Suppressor macrophage treated with lipopolysaccharide for 1 hour (primary cell): ENCODE measurements around the gene HOXA1.

Experiments
- DNase-seq, 3 donors: peaks; one replicate each; pipeline ENCODE4 v3.0.0-alpha.2; 2020 to 2022

Gene HOXA1

GRCh38 chr7:27131390-27131819 lies 35.6 kb upstream of the HOXA1 start:
- no peak for DNase-seq

DNA sequence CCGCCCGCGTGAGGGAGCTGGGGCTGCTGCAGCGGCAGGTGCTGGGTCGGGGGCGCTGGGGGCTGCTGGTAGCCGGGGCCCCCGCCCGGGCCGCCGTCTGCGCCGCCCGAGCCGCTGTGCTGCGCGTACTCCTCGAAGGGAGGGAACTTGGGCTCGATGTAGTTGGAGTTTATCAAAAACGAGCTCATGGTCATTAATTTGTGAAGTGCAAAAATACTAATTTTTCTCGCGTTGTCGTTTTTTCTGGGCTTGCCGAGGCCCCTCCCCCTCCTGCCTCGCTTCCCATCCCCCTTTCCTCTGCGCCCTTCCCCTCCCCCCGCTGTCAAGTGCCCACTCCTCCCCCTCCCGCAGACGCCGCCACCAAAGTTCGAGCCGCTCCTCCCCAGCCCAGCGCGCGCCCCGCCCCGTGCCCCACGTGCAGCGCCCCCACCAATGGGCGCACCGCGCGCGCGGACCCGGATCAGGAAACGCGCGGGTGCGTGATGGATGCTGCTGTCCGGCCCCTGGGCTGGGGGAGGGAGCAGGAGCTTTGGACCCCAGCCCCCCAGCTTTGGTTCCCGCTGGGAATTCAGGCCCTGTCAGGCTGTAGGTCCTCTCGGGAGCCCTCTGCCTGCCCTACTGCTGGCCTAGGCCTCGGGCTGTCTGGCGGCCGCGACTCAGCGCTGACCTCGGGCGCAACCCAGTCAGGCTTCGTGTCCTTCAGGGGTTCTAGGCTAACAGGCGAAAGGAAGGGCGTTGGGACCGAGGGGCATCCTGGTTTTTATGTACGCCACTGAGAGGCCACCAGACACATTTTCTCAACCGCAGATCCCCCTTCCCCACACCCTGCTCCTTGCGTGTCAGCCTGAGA lies 35.0 kb upstream of the HOXA1 start, which contains the start of gene HOXA4:
Gene HOXA4 (minus strand): TSS at position 218 of the 850 bp plus-strand sequence. CDS start 24 bp downstream, at position 194.
- DNase-seq, result peak; percentile 73 to 95 (median 83)

GRCh38 chr7:27129729-27130539 lies 34.1 kb upstream of the HOXA1 start:
- DNase-seq, result peak in 1 of 3 donors; percentile 53

- DNase-seq, result no peak
Measured at GRCh38 chr7:27128776-27129728, 33.3 kb upstream of the HOXA1 start.

- DNase-seq, result no peak
Measured at GRCh38 chr7:27128034-27128433, 32.2 kb upstream of the HOXA1 start.

GRCh38 chr7:27126596-27127327 lies 31.0 kb upstream of the HOXA1 start:
- no peak for DNase-seq

DNA sequence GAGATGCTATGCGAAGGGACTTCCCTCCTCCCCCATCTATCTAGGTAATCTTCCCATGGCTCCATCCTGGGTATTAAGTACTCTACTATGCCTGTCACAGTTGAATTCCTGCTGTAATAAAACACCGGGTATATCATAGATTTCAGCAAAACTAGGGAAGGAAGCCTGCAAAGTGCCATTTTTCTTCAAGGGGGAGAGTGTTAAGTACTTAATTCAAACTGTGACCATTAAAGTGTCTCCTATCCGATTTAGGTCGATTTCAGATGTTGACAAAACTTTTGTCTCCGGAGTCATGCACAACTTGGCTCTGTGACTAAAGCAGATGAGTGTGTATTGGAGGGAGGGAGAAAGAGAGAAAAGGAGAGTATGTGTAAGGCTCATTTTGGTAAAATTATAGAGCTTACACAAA lies 30.2 kb upstream of the HOXA1 start:
- no peak for DNase-seq

GRCh38 chr7:27124902-27125689 lies 29.3 kb upstream of the HOXA1 start:
- no peak for DNase-seq

DNA sequence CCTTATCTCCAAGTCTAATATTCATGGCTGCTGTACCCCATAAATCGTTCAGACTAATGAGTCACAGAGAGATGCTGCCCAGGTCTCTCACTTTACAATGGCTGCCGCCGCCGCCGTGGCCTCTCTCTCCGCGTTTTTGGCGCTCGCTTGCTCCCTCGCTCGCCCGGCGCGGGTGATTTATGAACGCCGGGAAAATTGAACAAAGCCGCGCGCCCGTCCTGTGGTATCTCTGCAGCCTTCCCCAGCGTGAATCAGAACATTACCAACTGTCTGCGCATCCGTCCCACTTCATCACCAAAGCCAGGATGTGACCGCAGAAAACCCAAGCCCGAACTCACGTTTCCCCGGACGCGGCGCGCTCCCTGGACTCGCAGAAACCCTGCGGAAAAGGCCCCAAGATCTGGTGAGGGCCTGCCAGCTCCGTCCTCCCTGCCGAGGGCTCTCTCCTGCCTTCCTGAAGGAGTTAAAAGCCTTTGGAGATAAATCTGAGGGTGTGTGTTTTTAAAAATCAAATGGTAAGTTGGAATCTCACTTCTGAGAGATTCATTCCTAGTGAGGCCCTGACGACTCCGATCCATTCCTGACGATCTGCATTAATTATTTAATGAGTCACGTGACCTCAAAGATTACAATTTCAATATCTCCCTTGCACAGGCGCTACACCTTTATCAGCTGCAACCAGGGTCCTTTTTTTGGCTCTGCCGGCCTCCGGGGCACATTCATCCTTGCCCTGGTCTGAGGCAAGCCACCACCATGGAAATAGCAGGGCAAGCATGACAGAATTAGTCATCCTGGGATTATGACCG lies 28.5 kb upstream of the HOXA1 start:
- no peak for DNase-seq

DNA sequence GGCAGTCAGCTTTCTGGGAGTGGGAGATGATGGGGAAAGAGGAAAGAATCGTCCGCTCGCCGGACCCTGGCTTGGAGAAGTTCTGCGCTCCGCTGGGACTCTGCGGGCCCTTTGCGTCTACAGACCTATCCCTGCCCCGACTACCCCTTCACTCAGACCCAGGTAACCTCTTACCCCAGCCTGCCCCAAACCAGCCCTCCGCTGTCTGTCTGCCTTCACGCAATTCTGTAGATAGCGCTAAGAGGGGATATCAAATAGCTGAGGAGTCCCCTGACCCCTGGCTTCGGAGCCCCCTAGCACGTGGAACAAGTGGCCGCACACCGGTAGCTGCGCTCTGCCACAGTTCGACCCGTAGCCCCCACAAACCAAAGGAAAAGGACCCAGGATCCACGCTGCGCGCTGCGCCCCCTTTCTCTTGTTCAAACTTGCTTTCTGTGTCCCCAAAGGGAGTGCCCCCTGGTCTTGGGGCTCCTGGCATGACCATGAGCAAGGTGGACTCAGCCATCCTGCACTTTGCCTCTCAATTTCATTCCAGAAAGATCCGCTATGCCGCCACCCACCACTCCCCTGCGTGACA lies 27.8 kb upstream of the HOXA1 start:
- no peak for DNase-seq

- DNase-seq, result no peak
Measured at GRCh38 chr7:27123007-27123476, 27.2 kb upstream of the HOXA1 start.

DNA sequence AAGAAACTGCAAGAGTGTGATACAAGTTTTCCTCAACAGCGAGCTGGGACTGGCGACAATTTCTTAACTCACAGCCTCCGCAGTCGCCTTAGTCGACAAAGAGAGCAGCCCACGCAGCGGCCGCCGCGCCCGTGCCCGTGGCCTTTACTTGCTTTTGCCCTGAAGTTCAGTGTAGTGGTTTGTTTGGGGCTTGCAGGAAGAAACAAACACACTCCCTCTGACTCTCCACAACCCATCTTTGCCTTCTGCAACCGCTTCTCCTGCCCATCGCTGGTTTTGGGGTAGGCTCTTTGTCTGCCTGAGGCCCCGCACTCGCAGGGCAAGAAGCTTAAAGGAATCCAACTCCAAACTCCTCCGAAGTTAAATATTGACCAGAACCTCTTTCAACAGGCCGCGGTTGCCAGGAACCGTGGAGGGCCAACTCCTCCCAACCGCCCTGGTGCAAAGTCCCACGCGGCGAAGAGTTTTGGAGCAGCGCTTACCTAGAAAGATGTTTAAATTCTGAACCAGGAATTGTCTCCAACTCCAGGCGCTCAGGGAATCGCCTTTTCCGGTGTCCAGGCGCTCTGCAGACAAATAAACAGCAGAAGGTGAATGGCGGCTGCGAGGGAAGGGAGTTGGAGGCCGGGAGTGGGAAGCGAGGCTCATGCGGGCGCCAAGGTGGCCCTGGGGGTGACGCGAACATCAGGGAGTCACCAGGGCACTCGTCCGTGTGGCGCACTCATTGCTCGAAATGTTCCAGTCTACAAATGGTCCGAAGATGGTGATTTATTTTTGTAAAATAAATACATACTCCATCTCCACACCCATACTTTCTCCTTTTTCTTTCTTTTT lies 26.5 kb upstream of the HOXA1 start:
- no peak for DNase-seq

- DNase-seq, result no peak
Measured at GRCh38 chr7:27121684-27122076, 25.9 kb upstream of the HOXA1 start.

DNA sequence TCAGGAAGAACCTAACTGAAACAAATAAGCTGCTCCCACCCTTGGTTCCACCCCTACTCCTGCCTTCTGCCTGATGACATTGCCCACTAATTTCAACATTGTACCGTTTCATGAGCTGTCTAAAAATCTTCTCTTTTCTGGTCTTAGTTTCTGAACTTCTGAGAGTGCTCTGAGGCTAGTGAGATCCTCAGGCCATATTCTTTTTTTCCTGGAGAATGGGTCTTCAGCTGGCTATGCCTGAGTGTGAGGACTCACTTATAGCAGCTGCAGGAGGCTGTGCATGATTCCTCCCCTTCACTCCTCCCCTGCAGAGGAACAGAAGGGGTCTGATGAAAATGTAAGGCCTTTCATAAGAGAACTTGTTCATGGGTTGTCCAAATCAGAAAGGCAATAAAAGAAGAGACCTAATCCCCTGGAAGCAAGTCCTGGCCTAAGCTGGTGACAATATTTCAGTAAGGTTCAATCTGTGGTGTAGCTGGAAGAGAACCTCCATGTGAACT lies 23.7 kb upstream of the HOXA1 start:
- DNase-seq, result no peak

GRCh38 chr7:27118580-27118979 lies 22.8 kb upstream of the HOXA1 start:
- no peak for DNase-seq

DNA sequence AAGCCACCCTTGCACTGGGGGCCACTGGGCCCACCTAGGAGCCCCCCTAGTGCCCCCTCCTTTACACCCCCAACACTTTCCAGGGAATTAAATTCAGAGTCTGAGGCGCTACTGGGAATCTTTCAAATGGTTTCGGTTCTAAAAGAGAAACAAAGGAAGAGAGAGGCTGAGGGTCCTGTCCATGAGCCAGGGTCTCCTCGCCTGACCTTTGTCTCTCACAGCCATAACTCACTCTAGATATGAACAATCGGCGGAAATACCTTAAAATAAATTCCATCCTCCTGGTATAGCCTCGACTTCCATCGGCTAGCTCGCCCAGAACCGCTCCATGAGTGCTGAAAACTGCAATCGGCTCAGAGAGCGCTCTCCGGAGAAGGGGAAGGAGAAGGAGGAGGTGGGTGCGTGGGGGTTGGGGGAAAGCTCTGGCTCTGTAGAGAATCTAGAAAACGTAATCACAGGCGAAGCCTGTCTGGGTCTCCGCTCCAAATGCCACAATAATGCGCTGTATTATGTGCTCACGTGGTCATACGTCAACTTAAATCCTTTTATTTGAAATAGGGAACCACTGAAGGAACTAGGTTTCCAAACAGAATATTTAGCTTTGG lies 22.2 kb upstream of the HOXA1 start:
- DNase-seq, result no peak

GRCh38 chr7:27116962-27117886 lies 21.4 kb upstream of the HOXA1 start:
- no peak for DNase-seq
